Fibroblast of lung (primary cell): ENCODE measurements around the gene SRL. TPM values are rescaled to one million over a fixed set of nuclear protein-coding genes. Genes with fewer than 3 reads are reported as not detected.
A peak's percentile ranks its signal among the peaks of the same experiment; 100 is the strongest.

Experiments
- DNase-seq, 2 donors: peaks; one replicate each; pipeline versions ENCODE4 v3.0.0 to v3.0.0-alpha.2; 2010; ENCODE audit warnings: low read depth in 2 of 2
- H2AFZ ChIP-seq: 2 replicates; pipeline ENCODE4 v1.5.1; 2012; ENCODE audit warnings: low read length, control low read depth, inconsistent platforms
- H3K27ac ChIP-seq: 2 replicates; pipeline ENCODE4 v1.5.1; 2011; ENCODE audit warnings: low read length, control low read depth; ENCODE audit not compliant: insufficient read depth
- H3K27me3 ChIP-seq: 2 replicates; pipeline ENCODE4 v1.5.1; 2011; ENCODE audit warnings: mild to moderate bottlenecking, low read length; ENCODE audit not compliant: control insufficient read depth, insufficient read depth
- H3K36me3 ChIP-seq: 2 replicates; pipeline ENCODE4 v1.5.1; 2011; ENCODE audit warnings: low read length; ENCODE audit not compliant: control insufficient read depth, insufficient read depth
- H3K4me1 ChIP-seq: 2 replicates; pipeline ENCODE4 v1.5.1; 2011; ENCODE audit warnings: low read length; ENCODE audit not compliant: control insufficient read depth, insufficient read depth; ENCODE audit errors: extremely low read depth
- H3K4me2 ChIP-seq: 2 replicates; pipeline ENCODE4 v1.5.1; 2011; ENCODE audit warnings: low read length, control low read depth; ENCODE audit not compliant: insufficient read depth; ENCODE audit errors: extremely low read depth
- H3K4me3 ChIP-seq, 4 experiments: fragments of 200-600 bp in 1 of 4; sonication (generic) in 1 of 4; replicated peaks in 1 of 4; 2 replicates each; pipeline ENCODE4 v1.5.1; 2011 to 2016; ENCODE audit warnings: low read length in 4 of 4, low read depth in 3 of 4, mild to moderate bottlenecking in 3 of 4, control low read depth in 2 of 4, inconsistent platforms in 1 of 4, mixed read lengths in 1 of 4; ENCODE audit not compliant: insufficient read depth in 1 of 4; ENCODE audit errors: control extremely low read depth in 1 of 4
- H3K79me2 ChIP-seq: 2 replicates; pipeline ENCODE4 v1.5.1; 2012; ENCODE audit warnings: mild to moderate bottlenecking, low read length, inconsistent platforms; ENCODE audit not compliant: control insufficient read depth, insufficient read depth
- H3K9ac ChIP-seq: 2 replicates; pipeline ENCODE4 v1.5.1; 2011; ENCODE audit warnings: mild to moderate bottlenecking, low read length, control low read depth; ENCODE audit not compliant: insufficient read depth
- H3K9me3 ChIP-seq: 2 replicates; pipeline ENCODE4 v1.5.1; 2012; ENCODE audit warnings: low read depth, low read length; ENCODE audit not compliant: control insufficient read depth, insufficient read depth
- H4K20me1 ChIP-seq: 2 replicates; pipeline ENCODE4 v1.5.1; 2011; ENCODE audit warnings: low read length; ENCODE audit not compliant: control insufficient read depth, insufficient read depth; ENCODE audit errors: extremely low read depth
- EZH2 ChIP-seq: IDR thresholded peaks from 2 replicates; pipeline ENCODE4 v1.5.1; 2012; ENCODE audit warnings: low read length, control low read depth, mild to moderate bottlenecking; ENCODE audit errors: missing control alignments
- polyA plus RNA-seq, 2 donors: library from polyadenylated mRNA; depleted of rRNA in 1 of 2; stranded (reverse) in 1 of 2; unstranded in 1 of 2; fragments of >200 nt; gene quantifications; 2 replicates each; pipeline ENCODE4 v1.2.1, GENCODE V29; 2011 to 2012; ENCODE audit warnings: missing spikeins in 1 of 2
- total RNA-seq: library from RNA; depleted of rRNA; stranded (reverse); fragments of >200 nt; gene quantifications from 2 replicates; pipeline ENCODE4 v1.2.1, GENCODE V29; 2014
- TF ChIP-seq, protein P1 (sequence below), 2 donors: IDR thresholded peaks in 1 of 2; conservative IDR thresholded peaks in 1 of 2; 1 replicate in 1 of 2; 2 replicates in 1 of 2; pipeline ENCODE4 v1.5.1; 2011 to 2012; ENCODE audit warnings: low read length in 2 of 2, control low read depth in 1 of 2, inconsistent platforms in 1 of 2, low read depth in 1 of 2, mild to moderate bottlenecking in 1 of 2

The SRL gene
- total and polyA plus RNA-seq, 2 donors (not counting 1 experiment from before 2014, with no cell fraction given) = 0.07 to 0.17 TPM

DNA sequence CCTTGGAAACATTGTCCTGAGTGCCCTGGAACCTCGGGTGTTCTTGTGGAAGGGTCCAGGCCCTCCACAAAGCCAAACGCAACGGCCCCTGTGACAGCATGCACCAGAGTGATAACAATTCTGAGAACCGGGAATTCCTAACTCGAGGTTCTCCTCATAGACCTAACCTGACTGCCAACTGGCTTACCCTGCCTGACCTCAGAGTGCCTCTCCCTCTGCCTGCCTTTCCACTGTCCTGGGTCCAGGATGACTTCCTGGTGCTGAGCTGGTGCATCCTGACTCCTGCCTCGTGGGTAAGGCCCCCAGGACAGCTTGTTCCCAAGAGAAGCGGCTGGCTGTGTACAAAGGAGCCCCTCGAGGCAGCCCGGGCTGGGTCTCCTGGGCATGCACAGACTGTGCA lies 51.8 kb downstream of the SRL start:
- Histone ChIP-seq H2AFZ (no peak overlapping the region), H4K20me1 (no peaks in the 10 kb centered on the region), H3K9me3 (no peaks in the 10 kb centered on the region), H3K27ac (no peak overlapping the region), H3K4me1 (no peaks in the 10 kb centered on the region), H3K4me3 (no peak overlapping the region), H3K36me3 (no peaks in the 10 kb centered on the region), H3K4me2 (no peak overlapping the region), H3K9ac (no peak overlapping the region), H3K27me3 (peaks cover 5% of the 10 kb centered on the region), H3K79me2 (no peaks in the 10 kb centered on the region)
- no peak for TF ChIP-seq EZH2
- TF ChIP-seq, protein P1, sequence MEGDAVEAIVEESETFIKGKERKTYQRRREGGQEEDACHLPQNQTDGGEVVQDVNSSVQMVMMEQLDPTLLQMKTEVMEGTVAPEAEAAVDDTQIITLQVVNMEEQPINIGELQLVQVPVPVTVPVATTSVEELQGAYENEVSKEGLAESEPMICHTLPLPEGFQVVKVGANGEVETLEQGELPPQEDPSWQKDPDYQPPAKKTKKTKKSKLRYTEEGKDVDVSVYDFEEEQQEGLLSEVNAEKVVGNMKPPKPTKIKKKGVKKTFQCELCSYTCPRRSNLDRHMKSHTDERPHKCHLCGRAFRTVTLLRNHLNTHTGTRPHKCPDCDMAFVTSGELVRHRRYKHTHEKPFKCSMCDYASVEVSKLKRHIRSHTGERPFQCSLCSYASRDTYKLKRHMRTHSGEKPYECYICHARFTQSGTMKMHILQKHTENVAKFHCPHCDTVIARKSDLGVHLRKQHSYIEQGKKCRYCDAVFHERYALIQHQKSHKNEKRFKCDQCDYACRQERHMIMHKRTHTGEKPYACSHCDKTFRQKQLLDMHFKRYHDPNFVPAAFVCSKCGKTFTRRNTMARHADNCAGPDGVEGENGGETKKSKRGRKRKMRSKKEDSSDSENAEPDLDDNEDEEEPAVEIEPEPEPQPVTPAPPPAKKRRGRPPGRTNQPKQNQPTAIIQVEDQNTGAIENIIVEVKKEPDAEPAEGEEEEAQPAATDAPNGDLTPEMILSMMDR (conservative IDR thresholded peaks at IDR 0.05 in 1 of 2, IDR thresholded peaks at IDR 0.05 in 1 of 2; ENCODE audit: low read depth in 1 of 2, low read length in 2 of 2) = no peak
- no peak for DNase-seq

DNA sequence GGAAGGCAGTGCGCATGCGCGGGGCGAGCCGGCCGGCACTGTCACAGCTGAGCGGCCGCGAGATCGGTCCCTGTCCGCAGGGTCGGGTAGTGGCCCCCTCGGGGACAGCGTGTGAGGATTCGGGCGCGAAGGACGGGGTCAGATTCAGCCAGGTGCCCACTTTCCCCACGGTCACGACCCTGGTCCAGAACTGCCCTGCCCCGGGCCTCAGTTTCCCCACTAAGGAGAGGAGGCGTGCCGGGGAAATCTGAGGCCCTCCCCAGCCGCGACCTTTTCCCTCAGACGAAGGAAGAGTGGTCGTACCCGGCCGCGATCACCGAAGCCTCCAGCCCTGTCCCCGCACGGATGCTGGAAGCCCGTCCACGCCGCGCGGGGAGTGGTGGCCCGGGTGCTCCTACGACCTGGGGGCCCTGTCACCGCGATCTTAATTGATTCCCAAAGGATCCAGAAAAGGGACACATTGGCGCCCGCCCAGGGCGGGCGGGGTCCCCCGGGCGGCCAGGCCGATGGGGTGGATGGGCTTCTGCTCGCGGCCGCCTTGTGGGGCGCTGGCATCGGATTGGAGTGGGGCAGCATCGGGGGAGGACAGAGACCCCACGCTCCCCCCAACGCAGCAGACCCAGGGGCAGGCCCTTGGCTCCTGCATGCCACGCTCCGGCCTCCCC lies 57.7 kb downstream of the SRL start:
- H3K27me3 ChIP-seq = no peaks in the 10 kb centered on the region
- no peaks in the 10 kb centered on the region for H4K20me1 ChIP-seq
- TF ChIP-seq EZH2 = no peak
- TF ChIP-seq, protein P1 (conservative IDR thresholded peaks at IDR 0.05 in 1 of 2, IDR thresholded peaks at IDR 0.05 in 1 of 2; ENCODE audit: low read depth in 1 of 2, low read length in 2 of 2) = no peak
- H3K79me2 ChIP-seq = no peaks in the 10 kb centered on the region
- peak overlapping the region; percentile 67 for H3K9ac ChIP-seq
- no peaks in the 10 kb centered on the region for H3K36me3 ChIP-seq
- H3K27ac ChIP-seq = peak overlapping the region; percentile 43
- peak overlapping the region; percentile 76 for H2AFZ ChIP-seq
- H3K4me3 ChIP-seq = peak overlapping the region; percentile 50 to 76 (median 58)
- H3K9me3 ChIP-seq = no peaks in the 10 kb centered on the region
- peaks cover 2% of the 10 kb centered on the region for H3K4me1 ChIP-seq
- H3K4me2 ChIP-seq = peak overlapping the region; percentile 94
- DNase-seq = no peak

DNA sequence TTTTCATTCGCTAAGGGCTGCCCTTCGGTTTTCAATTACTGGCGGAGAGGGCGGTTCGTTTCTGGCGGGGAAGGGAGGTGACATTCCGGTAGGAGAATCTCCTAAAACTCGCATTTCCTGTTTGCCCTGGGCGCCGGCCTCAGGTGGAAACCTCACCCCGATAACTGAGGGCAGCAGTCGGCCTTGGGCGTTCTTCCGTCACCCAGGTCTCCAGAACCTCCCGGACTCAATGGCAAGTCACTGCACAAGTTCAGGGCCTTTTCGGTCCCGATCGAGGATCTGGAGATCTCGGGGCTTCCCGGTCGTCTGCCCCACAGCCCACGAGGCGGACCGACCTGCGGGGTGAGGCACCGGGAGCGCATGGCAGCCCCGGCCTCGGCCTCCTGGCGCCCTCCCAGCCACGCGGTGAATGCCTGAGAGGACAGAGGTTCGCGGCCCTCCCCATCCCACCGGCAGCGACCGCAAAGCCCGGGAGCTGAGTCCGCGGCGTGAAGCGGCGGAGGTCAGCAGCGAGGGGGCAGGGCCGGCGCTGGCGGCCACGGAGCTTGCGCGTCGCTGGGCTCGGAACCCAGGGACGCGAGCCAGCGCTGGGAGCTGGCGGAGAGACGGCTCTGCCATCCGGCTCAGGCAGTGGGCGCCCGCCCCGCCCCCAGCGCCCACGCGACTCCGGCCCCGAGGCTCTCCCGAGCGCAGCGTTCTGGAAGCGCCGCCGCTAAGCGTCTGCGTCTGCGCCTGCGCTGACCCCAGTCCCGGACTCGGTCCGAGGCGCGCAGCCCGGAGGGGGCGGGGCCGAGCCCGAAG lies 58.4 kb downstream of the SRL start:
- H3K4me3 ChIP-seq = peak overlapping the region; percentile 54 to 76 (median 58)
- H3K27ac ChIP-seq = peak overlapping the region; percentile 89
- TF ChIP-seq EZH2 = no peak
- TF ChIP-seq, protein P1 (conservative IDR thresholded peaks at IDR 0.05 in 1 of 2, IDR thresholded peaks at IDR 0.05 in 1 of 2; ENCODE audit: low read depth in 1 of 2, low read length in 2 of 2) = no peak
- H3K9me3 ChIP-seq = no peaks in the 10 kb centered on the region
- peak; percentile 89 to 90 for DNase-seq
- no peaks in the 10 kb centered on the region for H3K27me3 ChIP-seq
- H4K20me1 ChIP-seq = no peaks in the 10 kb centered on the region
- H2AFZ ChIP-seq = peak overlapping the region; percentile 56
- H3K79me2 ChIP-seq = no peaks in the 10 kb centered on the region
- H3K36me3 ChIP-seq = no peaks in the 10 kb centered on the region
- peak overlapping the region; percentile 86 for H3K9ac ChIP-seq
- H3K4me1 ChIP-seq = peaks cover 2% of the 10 kb centered on the region
- H3K4me2 ChIP-seq = peak overlapping the region; percentile 70
